Measurements from ENCODE around the gene RNF151. TPM values are rescaled to one million over a fixed set of nuclear protein-coding genes. Genes with fewer than 3 reads are reported as not detected.

Gene RNF151
- total RNA-seq, 1 experiment from 2014 or later, result 0.28 TPM

DNA sequence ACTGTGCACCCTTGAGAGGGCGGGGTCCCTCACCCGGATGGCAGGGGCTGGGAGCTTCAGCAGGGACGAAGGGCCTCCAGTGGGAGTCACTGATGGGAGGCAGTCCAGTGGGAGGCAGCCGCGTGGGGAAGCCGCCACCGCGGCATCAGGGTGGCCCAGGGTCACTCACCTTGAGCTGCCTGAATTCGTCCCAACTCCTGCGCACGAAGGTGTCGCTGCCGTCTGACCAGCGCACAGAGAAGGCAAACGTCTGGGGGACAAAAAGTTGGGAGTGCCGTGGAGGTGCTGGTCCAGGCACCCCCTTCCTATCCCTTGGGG, 14.1 kb downstream of the RNF151 start:
- no peak overlapping the region for H3K9ac ChIP-seq (ENCODE audit: extremely low read depth, insufficient read length, low read length)
- no peak for DNase-seq
- no peak overlapping the region for H4K8ac ChIP-seq (replicated peaks; ENCODE audit: insufficient read length, low read depth, low read length)
- no peaks in the 10 kb centered on the region; the same call in 1 of the 2 replicates for H3K79me2 ChIP-seq (ENCODE audit: insufficient read depth, low read length)
- Mint-ChIP-seq H3K4me3 (peak overlapping the region in 1 of 2 experiments; percentile 64; a peak in 1 of 5 replicates), H3K36me3 (ENCODE audit: insufficient read depth in 1 of 3, low read depth in 3 of 3) (peaks cover 5 to 19% (median 17%) of the 10 kb centered on the region in 3 experiments; a peak in 6 of 7 replicates), H3K4me1 (peaks cover 19 to 26% of the 10 kb centered on the region in 2 experiments), H3K27ac (no peak overlapping the region), H3K27me3 (ENCODE audit: low read depth) (peaks cover 40% of the 10 kb centered on the region), H3K9me3 (no peaks in the 10 kb centered on the region)
- H3K14ac ChIP-seq (ENCODE audit: insufficient read depth, low read length), result no peak overlapping the region
- peaks cover 24% of the 10 kb centered on the region for H3K23me2 ChIP-seq (ENCODE audit: insufficient read length, low read depth, low read length, poor library complexity, severe bottlenecking)
- no peak overlapping the region for H3K27ac ChIP-seq (ENCODE audit: insufficient read length, low read depth, low read length)
- H4K20me1 ChIP-seq (ENCODE audit: control insufficient read depth, insufficient read depth, insufficient read length), result peaks cover 2% of the 10 kb centered on the region
- no CpG with 5 or more reads among the region's 16 CpGs for WGBS (ENCODE audit: extremely low coverage, insufficient read length, low lambda C conversion rate)
- H2BK120ac ChIP-seq (ENCODE audit: low read depth, low read length, poor library complexity, severe bottlenecking), result no peak overlapping the region
- H3K56ac ChIP-seq (ENCODE audit: insufficient read length, low read depth, low read length), result no peak overlapping the region
- H2AFZ ChIP-seq (ENCODE audit: low read length), result no peak overlapping the region
- peaks cover 22% of the 10 kb centered on the region for H3K27me3 ChIP-seq (ENCODE audit: insufficient read depth, low read length)
- H2AK5ac ChIP-seq (ENCODE audit: insufficient read length, low read length), result no peak overlapping the region
- H4K91ac ChIP-seq (ENCODE audit: insufficient read length, low read depth, low read length), result no peak overlapping the region
- H3K4me1 ChIP-seq (ENCODE audit: insufficient read depth, low read length), result no peaks in the 10 kb centered on the region
- H3K18ac ChIP-seq (ENCODE audit: insufficient read length, low read depth, low read length), result no peak overlapping the region
- no peak overlapping the region for H3K4me2 ChIP-seq (ENCODE audit: insufficient read depth, insufficient read length, low read length)
- no peak overlapping the region for H3K23ac ChIP-seq (ENCODE audit: insufficient read length, low read depth, low read length)
- H2BK12ac ChIP-seq (ENCODE audit: insufficient read length, low read depth, low read length), result no peak overlapping the region
- TF ChIP-seq, protein P1, sequence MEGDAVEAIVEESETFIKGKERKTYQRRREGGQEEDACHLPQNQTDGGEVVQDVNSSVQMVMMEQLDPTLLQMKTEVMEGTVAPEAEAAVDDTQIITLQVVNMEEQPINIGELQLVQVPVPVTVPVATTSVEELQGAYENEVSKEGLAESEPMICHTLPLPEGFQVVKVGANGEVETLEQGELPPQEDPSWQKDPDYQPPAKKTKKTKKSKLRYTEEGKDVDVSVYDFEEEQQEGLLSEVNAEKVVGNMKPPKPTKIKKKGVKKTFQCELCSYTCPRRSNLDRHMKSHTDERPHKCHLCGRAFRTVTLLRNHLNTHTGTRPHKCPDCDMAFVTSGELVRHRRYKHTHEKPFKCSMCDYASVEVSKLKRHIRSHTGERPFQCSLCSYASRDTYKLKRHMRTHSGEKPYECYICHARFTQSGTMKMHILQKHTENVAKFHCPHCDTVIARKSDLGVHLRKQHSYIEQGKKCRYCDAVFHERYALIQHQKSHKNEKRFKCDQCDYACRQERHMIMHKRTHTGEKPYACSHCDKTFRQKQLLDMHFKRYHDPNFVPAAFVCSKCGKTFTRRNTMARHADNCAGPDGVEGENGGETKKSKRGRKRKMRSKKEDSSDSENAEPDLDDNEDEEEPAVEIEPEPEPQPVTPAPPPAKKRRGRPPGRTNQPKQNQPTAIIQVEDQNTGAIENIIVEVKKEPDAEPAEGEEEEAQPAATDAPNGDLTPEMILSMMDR (conservative IDR thresholded peaks at IDR 0.05), result no peak
- no peak overlapping the region for H2BK20ac ChIP-seq (ENCODE audit: low read depth, low read length, poor library complexity, severe bottlenecking)
- no peak overlapping the region for H3K4ac ChIP-seq (ENCODE audit: low read depth, low read length)
- no peak overlapping the region for H3T11ph ChIP-seq (ENCODE audit: low read length)
- H2BK5ac ChIP-seq (ENCODE audit: insufficient read length, low read length), result no peak overlapping the region
- H4K5ac ChIP-seq (ENCODE audit: insufficient read length, low read depth, low read length), result no peak overlapping the region
- H3K9me3 ChIP-seq (ENCODE audit: control insufficient read depth, low read depth, low read length), result no peaks in the 10 kb centered on the region
- no peaks in the 10 kb centered on the region for H3K79me1 ChIP-seq (ENCODE audit: insufficient read depth, low read depth, low read length, poor library complexity, severe bottlenecking)
- no peak overlapping the region for H2BK15ac ChIP-seq (ENCODE audit: low read depth, low read length)

Measured in H9 (cell line).